Inflammatory macrophage treated with lipopolysaccharide for 4 hours (primary cell): ENCODE data around the gene DLGAP1.
"Not testable (repeated sequence)": the region's sequence is repeated elsewhere in the genome, so short reads cannot be mapped to it uniquely, and the experiment has no call there.

Experiments
- DNase-seq: peaks from one replicate; pipeline ENCODE4 v3.0.0-alpha.2; 2020

Gene DLGAP1

DNA sequence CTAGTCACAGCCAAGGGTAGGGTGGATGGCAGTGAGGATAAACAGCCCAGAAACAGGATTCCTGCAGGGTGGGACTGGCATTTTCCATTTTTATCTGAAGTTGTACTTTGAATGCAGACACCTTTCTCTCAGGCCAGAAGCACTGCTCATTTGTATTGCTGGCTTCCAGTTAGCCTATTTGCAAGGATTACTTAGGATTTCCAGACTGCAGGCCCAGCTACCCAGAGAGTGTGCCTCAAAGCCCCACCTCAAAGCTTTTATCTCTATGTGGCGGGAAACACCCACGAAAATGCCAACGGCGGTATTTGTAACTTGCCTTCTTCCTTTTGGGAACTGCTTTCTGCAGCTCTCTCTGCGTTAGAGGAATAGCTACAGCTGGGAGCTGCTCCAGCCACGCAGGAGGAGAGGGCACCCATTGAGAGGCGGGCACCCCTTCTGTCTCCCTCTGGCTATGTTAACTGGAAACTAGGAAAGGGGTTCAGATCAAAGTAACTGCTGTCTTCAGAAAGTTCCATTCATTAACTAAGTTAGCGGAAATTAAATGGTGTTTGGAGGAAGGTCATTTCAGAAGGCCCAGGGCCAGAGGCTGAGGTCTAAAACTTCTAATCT, 860.2 kb downstream of the DLGAP1 start:
- DNase-seq = peak; percentile 56

GRCh38 chr18:3593904-3594759, 861.0 kb downstream of the DLGAP1 start:
- DNase-seq = peak; percentile 93

- DNase-seq = peak; percentile 34
These were observed 861.7 kb downstream of the DLGAP1 start for GRCh38 chr18:3593381-3593903.

DNA sequence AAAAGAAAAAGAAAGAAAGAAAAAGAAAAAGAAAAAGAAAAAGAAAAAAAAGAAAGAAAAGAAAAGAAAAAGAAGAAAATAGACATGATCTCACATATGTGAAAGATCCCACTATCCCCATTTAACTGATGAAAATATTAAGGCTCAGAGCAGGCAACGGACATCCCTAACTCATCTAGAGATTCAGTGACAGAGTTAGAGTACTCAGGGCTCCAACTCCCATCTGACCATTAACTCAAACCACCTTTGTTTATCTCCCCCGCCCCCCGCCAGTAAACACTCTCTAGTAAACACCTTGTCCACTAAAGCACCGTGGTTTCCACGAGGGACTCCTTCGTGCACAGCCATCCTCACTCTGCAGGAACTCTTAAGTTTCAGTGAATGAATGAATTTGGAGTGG, 862.2 kb downstream of the DLGAP1 start:
- DNase-seq = no peak

DNA sequence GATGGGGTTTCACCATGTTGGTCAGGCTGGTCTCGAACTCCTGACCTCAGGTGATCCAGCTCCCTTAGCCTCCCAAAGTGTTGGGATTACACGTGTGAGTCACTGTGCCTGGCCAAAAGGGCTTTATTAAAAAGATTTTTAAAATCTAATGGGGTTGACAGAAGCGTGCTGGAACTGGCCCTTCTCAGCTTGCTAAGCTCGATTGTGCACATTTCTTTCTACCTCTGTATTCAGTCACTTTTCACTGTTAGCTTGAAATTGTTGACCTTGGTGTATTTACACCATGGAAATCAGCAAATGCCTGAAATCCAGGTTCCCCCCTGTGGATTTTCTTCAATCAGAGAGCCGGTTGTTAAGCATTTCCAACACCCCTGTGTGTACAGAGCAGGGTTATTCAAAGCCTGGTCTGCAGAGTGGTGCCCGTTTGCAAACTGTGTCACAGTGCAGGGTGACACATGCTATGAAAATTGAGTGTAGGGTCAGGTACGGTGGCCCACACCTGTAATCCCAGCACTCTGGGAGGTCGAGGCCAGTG, 864.9 kb downstream of the DLGAP1 start:
- no peak for DNase-seq

DNA sequence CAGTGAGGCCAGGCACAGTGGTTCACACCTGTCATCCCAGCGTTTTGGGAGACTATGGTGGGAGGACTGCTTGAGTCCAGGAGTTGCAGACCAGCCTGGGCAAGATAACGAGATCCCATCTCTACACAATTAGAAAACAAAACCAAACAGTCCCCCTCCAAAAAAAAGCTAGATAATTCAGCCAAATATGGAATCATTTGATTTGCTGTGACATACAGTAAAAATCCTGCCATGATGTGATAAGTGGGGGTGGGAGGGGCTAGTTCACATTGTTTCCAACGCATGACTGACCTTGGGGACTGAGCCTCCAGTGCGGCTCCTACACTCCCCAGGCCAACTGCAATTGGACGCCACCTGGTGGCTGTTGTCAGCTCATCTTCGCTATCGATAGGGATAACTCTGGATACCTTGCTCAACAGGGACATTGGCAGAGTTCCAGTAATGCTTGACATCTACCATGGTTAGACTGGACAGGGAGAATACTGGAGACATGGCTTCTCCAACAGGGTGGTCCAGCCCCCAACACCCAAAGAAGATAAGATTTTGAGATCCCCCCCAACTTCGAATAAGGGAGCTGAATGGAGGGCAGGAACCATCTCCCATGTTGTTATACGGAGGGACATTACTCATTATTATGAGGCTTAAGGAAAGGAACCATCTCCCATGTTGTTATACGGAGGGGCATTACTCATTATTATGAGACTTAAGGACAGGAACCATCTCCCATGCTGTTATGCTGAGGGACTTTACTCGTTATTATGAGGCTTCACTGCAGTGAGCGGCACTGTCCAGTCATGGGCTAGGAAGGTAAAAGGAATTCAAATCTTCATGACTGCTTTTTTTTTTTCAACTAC, 869.2 kb downstream of the DLGAP1 start:
- peak; percentile 84 for DNase-seq

GRCh38 chr18:3584897-3585460, 870.1 kb downstream of the DLGAP1 start:
- DNase-seq = peak; percentile 8

- no peak for DNase-seq
These were observed 870.7 kb downstream of the DLGAP1 start for GRCh38 chr18:3584266-3584861.

GRCh38 chr18:3583873-3584247, 871.2 kb downstream of the DLGAP1 start:
- no peak for DNase-seq

DNA sequence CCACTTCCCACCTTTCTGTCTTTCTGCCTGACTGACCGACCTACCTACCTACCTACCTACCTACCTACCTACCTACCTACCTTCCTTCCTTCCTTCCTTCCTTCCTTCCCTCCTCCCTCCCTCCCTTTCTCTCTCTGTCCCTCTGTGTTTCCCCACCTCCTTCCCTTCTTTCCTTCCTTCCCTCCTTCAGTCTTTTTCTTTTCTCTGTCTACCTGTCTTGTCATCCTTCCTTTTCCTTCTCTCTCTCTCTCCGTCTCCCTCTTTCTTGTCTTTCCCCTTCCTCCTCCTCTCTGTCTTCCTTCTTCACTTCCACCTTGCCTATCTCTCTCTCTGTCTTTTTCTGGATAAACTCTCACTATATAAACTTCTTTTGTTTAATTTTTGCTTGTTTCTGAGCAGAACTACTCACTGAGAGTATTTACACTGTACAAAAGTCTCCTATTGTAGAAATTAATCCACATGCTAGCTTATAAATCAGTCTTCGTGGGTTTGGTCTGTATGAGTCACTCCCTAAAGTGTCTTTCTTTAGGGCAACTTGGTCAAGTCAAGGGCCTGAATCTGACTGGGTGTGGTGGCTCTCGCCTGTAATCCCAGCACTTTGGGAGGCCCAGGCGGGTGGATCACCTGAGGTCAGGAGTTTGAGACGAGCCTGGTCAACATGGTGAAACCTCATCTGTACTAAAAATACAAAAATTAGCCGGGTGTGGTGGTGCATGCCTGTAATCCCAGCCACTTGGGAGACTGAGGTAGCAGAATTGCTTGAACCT, 871.8 kb downstream of the DLGAP1 start:
- not testable (repeated sequence) for DNase-seq

DNA sequence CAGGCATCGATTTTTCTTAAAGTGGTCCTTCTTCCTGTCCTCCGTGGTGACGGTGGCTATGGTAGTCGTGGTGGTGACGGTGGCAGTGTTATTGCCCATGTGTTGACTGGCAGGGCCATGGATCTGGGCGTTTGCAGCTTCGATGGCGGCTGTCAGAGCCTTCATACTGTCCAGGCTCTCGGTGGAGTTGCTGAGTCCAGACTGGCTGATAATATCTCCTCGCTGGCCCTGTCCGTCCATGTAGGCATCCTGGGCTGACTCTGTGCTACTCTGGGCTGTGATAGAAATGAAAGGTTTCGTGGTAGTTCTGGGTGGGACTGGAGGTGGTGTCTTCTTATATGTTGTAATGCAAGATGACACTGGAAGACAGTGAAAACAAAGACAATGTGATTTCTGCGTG, 873.2 kb downstream of the DLGAP1 start:
- no peak for DNase-seq

GRCh38 chr18:3580523-3581025, 874.5 kb downstream of the DLGAP1 start:
- not testable (repeated sequence) for DNase-seq

DNA sequence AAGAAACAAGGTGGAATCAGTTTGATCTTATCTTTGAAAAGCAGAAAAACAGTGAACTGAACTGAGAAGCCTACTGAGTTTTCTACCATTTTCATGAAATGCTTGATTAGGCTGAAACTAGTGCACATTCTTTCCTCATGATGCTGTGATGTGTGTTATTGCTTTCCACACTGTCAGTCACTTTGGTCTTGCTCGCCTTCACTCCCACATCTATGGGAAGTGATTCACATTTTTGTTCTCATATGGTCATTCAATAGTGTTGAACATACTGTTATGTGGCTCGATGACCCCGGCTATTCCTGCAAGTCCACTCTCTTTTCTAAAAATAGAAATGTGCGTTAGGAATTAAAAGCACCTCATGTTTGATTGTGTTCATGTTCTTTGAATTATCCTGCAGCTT, 875.4 kb downstream of the DLGAP1 start:
- no peak for DNase-seq

- no peak for DNase-seq
These were observed 876.5 kb downstream of the DLGAP1 start for GRCh38 chr18:3578621-3579020.

GRCh38 chr18:3577281-3577855, 877.7 kb downstream of the DLGAP1 start:
- no peak for DNase-seq

GRCh38 chr18:3572761-3573160, 882.3 kb downstream of the DLGAP1 start:
- DNase-seq = no peak

GRCh38 chr18:3566851-3567250, 888.3 kb downstream of the DLGAP1 start:
- no peak for DNase-seq

DNA sequence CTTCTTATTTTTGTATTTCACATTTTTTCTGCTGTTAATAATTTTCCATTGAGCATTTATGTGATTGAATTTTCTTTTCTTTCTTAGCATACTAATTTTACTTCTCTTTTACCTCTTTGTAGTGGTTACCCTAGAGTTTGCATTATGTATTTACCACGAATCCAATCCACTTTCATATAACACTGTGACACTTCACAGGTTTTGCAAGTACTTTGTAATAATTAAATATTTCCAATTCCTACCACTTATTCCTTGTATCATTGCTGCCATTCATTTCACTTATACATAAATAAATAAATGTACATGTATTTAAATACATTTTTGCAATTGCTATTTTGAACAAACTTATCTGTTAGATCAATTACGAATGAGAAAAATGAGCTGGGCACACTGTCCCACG, 894.4 kb downstream of the DLGAP1 start:
- DNase-seq = no peak

- no peak for DNase-seq
These were observed 900.2 kb downstream of the DLGAP1 start for GRCh38 chr18:3554811-3555427.

GRCh38 chr18:3554091-3554601, 901.0 kb downstream of the DLGAP1 start:
- DNase-seq = no peak
